ENCODE measurements around the gene CEMIP.

CEMIP gene

DNA sequence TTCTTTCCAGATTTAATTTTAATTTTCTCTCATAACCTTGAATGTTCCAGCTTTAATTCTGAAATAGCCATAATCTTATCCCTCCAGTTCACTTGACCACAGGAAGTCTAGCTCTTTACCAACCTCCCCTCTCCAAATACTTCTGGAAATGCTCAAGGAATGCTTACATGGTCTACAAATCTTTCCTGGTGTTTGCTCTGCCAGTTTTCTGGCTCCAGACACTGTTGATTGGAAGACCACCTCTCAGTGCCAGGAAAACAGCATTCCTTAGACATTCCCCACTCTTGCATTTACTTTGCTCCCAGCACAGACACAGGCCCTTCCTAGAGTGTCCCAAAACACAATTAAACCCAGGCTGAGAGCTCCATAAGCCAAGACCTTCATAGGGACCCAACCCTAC, 111.8 kb downstream of the CEMIP start:
- Histone ChIP-seq H3K27me3 (ENCODE audit: insufficient read depth, low read length, poor library complexity, severe bottlenecking) (peaks cover 28% of the 10 kb centered on the region), H3F3A (ENCODE audit: low read depth) (no peaks in the 10 kb centered on the region), H3K36me3 (ENCODE audit: insufficient read depth, low read length) (no peaks in the 10 kb centered on the region), H3K9me3 (ENCODE audit: insufficient read depth, low read depth, low read length) (no peaks in the 10 kb centered on the region), H3K9me2 (replicated peaks; ENCODE audit: low read depth, low read length) (no peaks in the 10 kb centered on the region), H3K9ac (ENCODE audit: low read depth, low read length, poor library complexity, severe bottlenecking) (no peak overlapping the region), H4K20me1 (ENCODE audit: insufficient read depth, low read length, poor library complexity, severe bottlenecking) (no peaks in the 10 kb centered on the region), H3K4me3 (ENCODE audit: low read length, poor library complexity, severe bottlenecking) (no peak overlapping the region), H3K79me2 (ENCODE audit: insufficient read depth, low read length) (no peaks in the 10 kb centered on the region), H2AFZ (ENCODE audit: low read length) (no peak overlapping the region), H3K4me1 (ENCODE audit: insufficient read depth, low read length, poor library complexity, severe bottlenecking) (no peaks in the 10 kb centered on the region), H3K4me2 (ENCODE audit: low read depth, low read length, poor library complexity, severe bottlenecking) (no peak overlapping the region)
- TF ChIP-seq EZH2phosphoT487 (IDR thresholded peaks at IDR 0.05; ENCODE audit: borderline replicate concordance), result no peak
- TF ChIP-seq, protein P1, sequence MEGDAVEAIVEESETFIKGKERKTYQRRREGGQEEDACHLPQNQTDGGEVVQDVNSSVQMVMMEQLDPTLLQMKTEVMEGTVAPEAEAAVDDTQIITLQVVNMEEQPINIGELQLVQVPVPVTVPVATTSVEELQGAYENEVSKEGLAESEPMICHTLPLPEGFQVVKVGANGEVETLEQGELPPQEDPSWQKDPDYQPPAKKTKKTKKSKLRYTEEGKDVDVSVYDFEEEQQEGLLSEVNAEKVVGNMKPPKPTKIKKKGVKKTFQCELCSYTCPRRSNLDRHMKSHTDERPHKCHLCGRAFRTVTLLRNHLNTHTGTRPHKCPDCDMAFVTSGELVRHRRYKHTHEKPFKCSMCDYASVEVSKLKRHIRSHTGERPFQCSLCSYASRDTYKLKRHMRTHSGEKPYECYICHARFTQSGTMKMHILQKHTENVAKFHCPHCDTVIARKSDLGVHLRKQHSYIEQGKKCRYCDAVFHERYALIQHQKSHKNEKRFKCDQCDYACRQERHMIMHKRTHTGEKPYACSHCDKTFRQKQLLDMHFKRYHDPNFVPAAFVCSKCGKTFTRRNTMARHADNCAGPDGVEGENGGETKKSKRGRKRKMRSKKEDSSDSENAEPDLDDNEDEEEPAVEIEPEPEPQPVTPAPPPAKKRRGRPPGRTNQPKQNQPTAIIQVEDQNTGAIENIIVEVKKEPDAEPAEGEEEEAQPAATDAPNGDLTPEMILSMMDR (conservative IDR thresholded peaks at IDR 0.05; ENCODE audit: low read length), result no peak

DNA sequence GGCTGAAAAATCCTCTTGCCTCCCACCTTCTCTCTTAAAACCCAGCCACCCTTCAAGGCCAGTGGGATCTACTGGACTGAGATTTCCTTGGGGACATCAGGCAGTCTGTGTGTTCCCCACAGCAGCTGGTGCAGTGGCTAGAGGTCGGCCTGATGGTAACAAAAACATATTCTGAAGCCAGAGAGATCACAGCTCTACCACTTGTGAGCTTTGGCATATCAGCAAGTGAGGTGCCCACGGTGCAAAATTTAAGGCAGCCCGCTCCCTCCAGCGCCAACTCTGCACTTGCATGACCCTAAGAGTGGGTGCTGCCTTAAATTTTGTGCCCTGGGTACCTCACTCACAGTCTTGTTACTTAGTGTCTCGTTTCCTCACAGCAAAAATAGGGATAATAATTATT, 113.2 kb downstream of the CEMIP start:
- TF ChIP-seq, protein P1 (conservative IDR thresholded peaks at IDR 0.05; ENCODE audit: low read length), result no peak
- TF ChIP-seq EZH2phosphoT487 (IDR thresholded peaks at IDR 0.05; ENCODE audit: borderline replicate concordance), result no peak
- no peaks in the 10 kb centered on the region for H3K4me1 ChIP-seq (ENCODE audit: insufficient read depth, low read length, poor library complexity, severe bottlenecking)
- H3K79me2 ChIP-seq (ENCODE audit: insufficient read depth, low read length), result no peaks in the 10 kb centered on the region
- H3K27me3 ChIP-seq (ENCODE audit: insufficient read depth, low read length, poor library complexity, severe bottlenecking), result peaks cover 14% of the 10 kb centered on the region
- H3F3A ChIP-seq (ENCODE audit: low read depth), result no peaks in the 10 kb centered on the region
- no peak overlapping the region for H3K9ac ChIP-seq (ENCODE audit: low read depth, low read length, poor library complexity, severe bottlenecking)
- no peaks in the 10 kb centered on the region for H4K20me1 ChIP-seq (ENCODE audit: insufficient read depth, low read length, poor library complexity, severe bottlenecking)
- H2AFZ ChIP-seq (ENCODE audit: low read length), result no peak overlapping the region
- H3K9me3 ChIP-seq (ENCODE audit: insufficient read depth, low read depth, low read length), result no peaks in the 10 kb centered on the region
- H3K36me3 ChIP-seq (ENCODE audit: insufficient read depth, low read length), result no peaks in the 10 kb centered on the region
- no peak overlapping the region for H3K4me2 ChIP-seq (ENCODE audit: low read depth, low read length, poor library complexity, severe bottlenecking)
- no peaks in the 10 kb centered on the region for H3K9me2 ChIP-seq (replicated peaks; ENCODE audit: low read depth, low read length)
- H3K4me3 ChIP-seq (ENCODE audit: low read length, poor library complexity, severe bottlenecking), result no peak overlapping the region

DNA sequence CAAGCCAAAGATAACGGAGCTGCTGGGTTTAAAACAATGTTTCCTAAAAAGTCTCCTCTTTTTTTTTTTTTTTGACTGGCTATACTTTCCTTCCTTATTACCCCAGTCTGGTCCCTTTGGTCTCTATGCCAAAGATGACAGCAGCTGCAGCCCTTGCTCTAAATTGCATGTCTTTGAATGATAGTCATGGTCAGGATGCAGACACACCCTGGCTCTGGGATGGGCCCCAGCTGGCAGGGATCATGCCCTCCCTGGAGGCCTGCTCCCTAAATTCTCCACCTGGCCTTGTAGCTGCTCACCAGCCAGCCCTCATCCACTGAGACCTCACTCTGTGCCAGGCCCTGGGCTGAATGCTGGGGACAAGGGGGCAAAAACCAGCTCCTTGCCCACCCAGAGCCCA, 114.6 kb downstream of the CEMIP start:
- Histone ChIP-seq H2AFZ (ENCODE audit: low read length) (no peak overlapping the region), H3K9me3 (ENCODE audit: insufficient read depth, low read depth, low read length) (no peaks in the 10 kb centered on the region), H3K9me2 (replicated peaks; ENCODE audit: low read depth, low read length) (no peaks in the 10 kb centered on the region), H3K9ac (ENCODE audit: low read depth, low read length, poor library complexity, severe bottlenecking) (no peak overlapping the region), H3F3A (ENCODE audit: low read depth) (no peaks in the 10 kb centered on the region), H3K4me3 (ENCODE audit: low read length, poor library complexity, severe bottlenecking) (no peak overlapping the region), H3K36me3 (ENCODE audit: insufficient read depth, low read length) (no peaks in the 10 kb centered on the region), H3K4me2 (ENCODE audit: low read depth, low read length, poor library complexity, severe bottlenecking) (no peak overlapping the region), H3K27me3 (ENCODE audit: insufficient read depth, low read length, poor library complexity, severe bottlenecking) (peaks cover 14% of the 10 kb centered on the region), H3K79me2 (ENCODE audit: insufficient read depth, low read length) (no peaks in the 10 kb centered on the region), H4K20me1 (ENCODE audit: insufficient read depth, low read length, poor library complexity, severe bottlenecking) (no peaks in the 10 kb centered on the region), H3K4me1 (ENCODE audit: insufficient read depth, low read length, poor library complexity, severe bottlenecking) (no peaks in the 10 kb centered on the region)
- no peak for TF ChIP-seq EZH2phosphoT487 (IDR thresholded peaks at IDR 0.05; ENCODE audit: borderline replicate concordance)
- TF ChIP-seq, protein P1 (conservative IDR thresholded peaks at IDR 0.05; ENCODE audit: low read length), result no peak

Data from Loucy (cell line).